Coronary artery (tissue), 2 donors: ENCODE data around the gene ARL6IP5.

Experiments used
- DNase-seq: peaks from one replicate; pipeline ENCODE4 v3.0.0-alpha.2; 2017; ENCODE audit warnings: low spot score
- H3K27ac ChIP-seq, 2 donors: fragments of 200-600 bp; sonication (generic); one replicate each; pipeline ENCODE4 v1.5.1; 2016 to 2019
- H3K4me3 ChIP-seq: fragments of 200-600 bp; sonication (generic); 2 replicates; pipeline ENCODE4 v1.5.1; 2016; ENCODE audit warnings: mild to moderate bottlenecking, moderate library complexity
- TF ChIP-seq, protein P1 (sequence below): fragments of 200-600 bp; sonication (generic); IDR thresholded peaks from one replicate; pipeline ENCODE4 v1.5.1; 2019; ENCODE audit warnings: antibody characterized with exemption

The ARL6IP5 gene, protein sequence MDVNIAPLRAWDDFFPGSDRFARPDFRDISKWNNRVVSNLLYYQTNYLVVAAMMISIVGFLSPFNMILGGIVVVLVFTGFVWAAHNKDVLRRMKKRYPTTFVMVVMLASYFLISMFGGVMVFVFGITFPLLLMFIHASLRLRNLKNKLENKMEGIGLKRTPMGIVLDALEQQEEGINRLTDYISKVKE

DNA sequence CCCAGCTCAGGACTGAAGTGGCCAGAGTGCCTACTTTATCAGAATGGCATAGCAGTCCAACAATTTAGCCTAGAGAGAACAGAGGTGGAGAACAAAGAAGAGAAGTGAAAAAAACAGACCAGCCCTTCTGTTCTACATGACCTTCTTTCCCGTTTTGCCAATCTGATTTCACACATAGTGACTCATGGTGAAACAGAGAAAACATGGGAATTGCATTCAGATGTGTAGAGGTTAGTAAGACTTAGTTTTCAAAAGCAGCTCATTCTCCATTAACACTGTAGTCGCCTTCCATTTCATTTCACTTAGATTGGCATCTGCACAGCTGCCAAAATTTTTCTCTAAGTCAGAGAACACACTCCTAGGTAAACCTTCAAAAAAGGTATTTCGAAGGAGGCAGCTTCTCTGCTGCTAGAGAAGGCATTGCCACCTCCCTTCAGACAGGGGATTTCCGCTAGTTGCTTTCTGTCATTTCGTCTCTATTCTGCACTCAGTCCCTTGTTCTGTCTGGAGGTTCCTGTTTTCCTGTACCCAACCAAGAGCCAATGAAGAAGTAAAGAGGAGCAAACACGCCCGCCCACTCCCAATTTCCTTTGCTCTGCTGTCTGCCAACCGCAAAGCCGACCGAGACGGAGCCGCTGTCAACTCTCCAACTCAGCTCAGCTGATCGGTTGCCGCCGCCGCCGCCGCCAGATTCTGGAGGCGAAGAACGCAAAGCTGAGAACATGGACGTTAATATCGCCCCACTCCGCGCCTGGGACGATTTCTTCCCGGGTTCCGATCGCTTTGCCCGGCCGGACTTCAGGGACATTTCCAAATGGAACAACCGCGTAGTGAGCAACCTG lies at the start of gene ARL6IP5:
ARL6IP5 (plus strand) TSS at position 612 of the 842 bp plus-strand sequence; CDS start at position 723, 111 bp downstream.
- TF ChIP-seq, protein P1, sequence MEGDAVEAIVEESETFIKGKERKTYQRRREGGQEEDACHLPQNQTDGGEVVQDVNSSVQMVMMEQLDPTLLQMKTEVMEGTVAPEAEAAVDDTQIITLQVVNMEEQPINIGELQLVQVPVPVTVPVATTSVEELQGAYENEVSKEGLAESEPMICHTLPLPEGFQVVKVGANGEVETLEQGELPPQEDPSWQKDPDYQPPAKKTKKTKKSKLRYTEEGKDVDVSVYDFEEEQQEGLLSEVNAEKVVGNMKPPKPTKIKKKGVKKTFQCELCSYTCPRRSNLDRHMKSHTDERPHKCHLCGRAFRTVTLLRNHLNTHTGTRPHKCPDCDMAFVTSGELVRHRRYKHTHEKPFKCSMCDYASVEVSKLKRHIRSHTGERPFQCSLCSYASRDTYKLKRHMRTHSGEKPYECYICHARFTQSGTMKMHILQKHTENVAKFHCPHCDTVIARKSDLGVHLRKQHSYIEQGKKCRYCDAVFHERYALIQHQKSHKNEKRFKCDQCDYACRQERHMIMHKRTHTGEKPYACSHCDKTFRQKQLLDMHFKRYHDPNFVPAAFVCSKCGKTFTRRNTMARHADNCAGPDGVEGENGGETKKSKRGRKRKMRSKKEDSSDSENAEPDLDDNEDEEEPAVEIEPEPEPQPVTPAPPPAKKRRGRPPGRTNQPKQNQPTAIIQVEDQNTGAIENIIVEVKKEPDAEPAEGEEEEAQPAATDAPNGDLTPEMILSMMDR: no peak
- peak within 1 kb of the TSS; percentile 94 to 97 for H3K27ac ChIP-seq
- H3K4me3 ChIP-seq: peak within 1 kb of the TSS; percentile 92
- DNase-seq: peak; percentile 95

DNA sequence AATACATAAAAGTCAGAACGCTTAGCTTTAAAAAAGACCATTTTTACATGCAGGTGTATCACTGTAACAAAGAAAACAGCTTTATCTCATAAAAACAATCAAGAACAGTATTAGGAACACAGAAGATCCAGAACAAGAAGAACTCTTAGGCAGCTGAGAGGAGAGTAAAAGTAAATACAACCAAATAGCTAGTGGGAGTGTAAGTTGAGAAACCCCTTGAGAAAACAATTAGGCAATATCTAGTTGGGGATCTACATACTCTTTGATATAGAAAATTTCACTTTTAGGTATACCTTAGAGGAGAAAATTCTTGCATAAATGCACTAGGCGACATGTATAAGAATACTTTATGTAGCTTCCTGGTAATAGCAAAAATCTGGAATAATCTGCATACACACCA lies 40.1 kb upstream of the ARL6IP5 start:
- H3K4me3 ChIP-seq: no peak overlapping the region
- no peak for DNase-seq
- H3K27ac ChIP-seq: no peak overlapping the region
- TF ChIP-seq, protein P1: no peak

DNA sequence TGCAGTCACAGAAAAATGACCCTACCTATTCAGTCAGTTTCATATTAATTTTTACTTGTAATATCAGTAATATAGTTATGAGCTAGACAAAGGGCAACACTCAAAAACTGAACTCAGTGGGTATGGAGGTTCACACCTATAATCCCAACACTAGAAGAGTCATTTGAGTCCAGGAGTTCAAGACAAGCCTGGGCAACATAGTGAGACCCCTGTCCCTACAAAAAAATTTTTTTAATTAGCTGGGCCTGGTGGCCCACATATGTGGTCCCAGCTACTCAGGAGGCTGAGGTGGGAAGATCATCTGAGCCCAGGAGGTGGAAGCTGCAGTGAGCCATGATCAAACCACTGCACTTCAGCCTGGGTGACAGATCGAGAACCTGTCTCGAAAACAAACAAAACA lies 35.7 kb upstream of the ARL6IP5 start:
- no peak for DNase-seq
- H3K27ac ChIP-seq: no peak overlapping the region
- TF ChIP-seq, protein P1: no peak

DNA sequence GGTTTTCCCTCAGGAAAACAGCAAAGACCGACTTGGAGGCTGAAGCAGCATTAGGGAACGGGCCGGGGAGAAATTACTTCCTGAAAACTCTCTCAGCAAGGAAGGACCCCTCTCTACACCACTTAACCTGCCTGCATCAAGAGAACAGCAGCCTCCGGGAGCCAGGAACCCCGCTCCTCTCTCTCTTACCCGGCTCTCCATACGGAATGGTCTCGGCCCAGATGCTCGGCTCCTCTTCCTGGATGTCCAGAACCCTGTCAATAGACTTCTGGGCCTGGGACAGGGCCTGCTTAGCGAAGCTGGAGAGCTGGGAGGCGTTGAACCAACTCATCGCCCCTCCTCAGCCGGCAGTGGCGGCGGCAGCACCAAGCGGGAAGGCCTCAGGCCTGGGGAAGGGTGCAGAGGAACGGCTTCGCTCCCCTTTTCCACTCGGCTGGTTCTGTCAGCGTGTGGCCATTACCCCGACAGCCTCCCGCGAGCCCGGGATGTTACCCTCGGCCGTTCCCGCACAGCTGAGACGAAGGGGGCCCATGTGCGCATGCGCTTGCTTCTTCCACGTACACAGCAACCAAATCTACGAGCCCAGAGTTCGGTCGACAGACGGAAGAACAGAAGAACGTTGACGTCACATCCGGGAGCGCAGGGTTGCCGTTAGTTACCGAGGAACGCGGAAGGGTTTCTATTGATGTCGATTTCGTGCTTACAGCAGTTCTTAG lies 32.8 kb upstream of the ARL6IP5 start, which contains the start of gene TMF1:
TMF1 (minus strand) TSS at position 578 of the 716 bp plus-strand sequence; CDS start at position 331, 247 bp downstream.
- peak within 1 kb of the TSS; percentile 92 to 98 for H3K27ac ChIP-seq

More for the DNA sequence above, 35.7 kb upstream of the ARL6IP5 start:
- no peak overlapping the region for H3K4me3 ChIP-seq

DNA sequence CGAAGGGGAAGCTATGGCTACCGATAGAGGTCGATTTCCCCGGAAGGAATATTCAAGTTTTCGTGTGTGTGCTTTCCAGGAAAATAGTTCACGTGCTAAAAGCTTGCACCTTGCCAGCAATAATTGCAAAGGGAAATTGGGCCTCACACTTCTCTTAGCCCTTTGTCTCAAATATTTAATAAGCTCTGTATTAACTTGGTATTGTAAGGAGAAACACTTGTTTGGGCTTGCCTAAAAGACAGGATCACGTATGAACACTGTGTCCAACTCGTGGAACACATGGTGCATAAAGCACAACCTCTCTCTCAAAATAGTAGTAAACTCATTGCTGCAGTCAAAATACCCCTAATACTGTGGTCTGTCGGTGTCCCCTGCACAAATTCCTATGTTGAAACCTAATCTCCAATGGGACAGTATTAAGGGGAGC lies 32.3 kb upstream of the ARL6IP5 start:
- no peak for DNase-seq
- TF ChIP-seq, protein P1: no peak
- Histone ChIP-seq H3K4me3 (peak overlapping the region; percentile 94), H3K27ac (peak overlapping the region; percentile 92 to 98)

More for the DNA sequence above, 32.8 kb upstream of the ARL6IP5 start, which contains the start of gene TMF1:
- DNase-seq: peak; percentile 98
- TF ChIP-seq, protein P1: no peak
- H3K4me3 ChIP-seq: peak within 1 kb of the TSS; percentile 94

DNA sequence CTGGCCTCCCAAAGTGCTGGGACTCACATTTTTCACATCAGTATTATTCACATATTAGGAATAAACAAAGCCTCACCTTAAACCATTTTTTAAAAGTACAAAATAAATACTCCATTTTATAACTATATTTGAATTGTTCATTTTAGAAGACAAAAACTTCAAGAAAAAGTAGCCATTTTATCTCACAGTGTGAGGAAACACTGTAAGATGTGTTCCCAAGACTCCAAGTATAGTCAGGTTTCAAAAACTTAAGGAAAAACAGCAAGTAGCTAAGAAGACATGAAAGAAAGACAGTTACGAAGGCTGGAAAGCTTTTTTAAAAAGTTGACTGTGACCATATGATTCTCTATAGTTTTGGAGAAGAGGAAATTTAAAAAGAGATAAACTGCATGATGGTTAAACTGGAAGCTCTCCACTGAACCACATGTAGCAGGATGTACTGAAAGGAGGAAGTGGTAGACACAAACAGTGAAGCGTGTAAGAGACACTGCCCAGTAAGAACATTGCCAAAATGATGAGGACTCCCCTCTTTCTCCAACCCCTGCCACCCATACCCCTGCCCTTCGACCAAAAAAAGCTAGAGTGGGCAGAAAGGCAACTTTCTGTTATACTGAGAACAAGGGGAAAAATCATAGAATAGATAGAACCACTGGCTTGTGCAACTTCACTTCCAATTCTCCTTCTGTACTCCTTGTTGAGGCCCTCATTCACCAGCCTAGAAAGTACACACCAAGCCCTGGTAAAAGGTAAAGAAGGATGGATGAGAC lies 26.4 kb upstream of the ARL6IP5 start:
- DNase-seq: no peak
- Histone ChIP-seq H3K4me3 (no peak overlapping the region), H3K27ac (no peak overlapping the region)
- TF ChIP-seq, protein P1: no peak
